HG02938 (cell line): ENCODE results near the gene TAGLN.
"Not testable (repeated sequence)": the region's sequence is repeated elsewhere in the genome, so short reads cannot be mapped to it uniquely, and the experiment has no call there.

Experiments
- ATAC-seq: cut with Tn5 transposase; IDR thresholded peaks from one replicate; pipeline ENCODE4 v1.9.1; 2021; ENCODE audit warnings: mild to moderate bottlenecking, moderate library complexity; ENCODE audit not compliant: unreplicated experiment

TAGLN gene

DNA sequence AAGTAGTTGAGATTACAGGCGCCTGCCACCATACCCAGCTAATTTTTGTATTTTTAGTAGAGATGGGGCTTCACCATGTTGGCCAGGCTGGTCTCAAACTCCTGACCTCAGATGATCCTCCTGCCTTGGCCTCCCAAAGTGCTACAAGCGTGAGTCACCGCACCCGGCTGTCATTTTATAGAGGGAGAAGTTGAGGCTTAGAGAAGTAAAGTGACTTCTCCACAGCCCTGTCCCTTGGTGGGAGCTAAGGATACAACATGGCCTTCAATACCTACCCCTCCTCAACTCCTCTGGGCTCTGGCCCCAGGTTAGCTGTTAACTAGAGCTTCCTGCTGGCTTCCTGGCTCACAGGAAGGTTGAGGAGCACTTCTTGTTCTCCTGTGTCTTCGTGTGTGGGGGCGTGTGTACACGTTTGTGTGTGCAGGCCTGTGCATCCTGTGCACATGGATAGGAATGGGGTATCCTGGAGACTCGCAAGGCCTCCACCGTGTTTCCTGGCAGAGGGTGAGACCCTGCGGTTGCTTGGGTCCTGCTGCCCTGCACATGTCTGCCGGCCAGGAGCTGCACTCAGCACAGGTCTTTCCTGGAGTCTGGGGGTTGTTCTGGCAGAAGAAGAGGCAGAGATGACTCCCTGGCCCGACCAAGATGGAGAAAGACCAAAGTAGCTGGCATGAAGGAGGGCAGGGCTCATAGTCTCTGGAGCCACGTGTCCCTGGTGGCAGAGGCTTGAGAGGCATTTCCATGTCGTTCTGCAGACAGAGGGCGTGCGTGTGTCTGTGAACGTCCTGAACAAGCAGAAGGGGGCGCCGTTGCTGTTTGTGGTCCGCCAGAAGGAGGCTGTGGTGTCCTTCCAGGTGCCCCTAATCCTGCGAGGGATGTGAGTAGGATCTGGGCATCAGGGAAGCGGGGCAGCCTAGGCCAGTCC, 18.2 kb upstream of the TAGLN start:
- ATAC-seq = no peak

DNA sequence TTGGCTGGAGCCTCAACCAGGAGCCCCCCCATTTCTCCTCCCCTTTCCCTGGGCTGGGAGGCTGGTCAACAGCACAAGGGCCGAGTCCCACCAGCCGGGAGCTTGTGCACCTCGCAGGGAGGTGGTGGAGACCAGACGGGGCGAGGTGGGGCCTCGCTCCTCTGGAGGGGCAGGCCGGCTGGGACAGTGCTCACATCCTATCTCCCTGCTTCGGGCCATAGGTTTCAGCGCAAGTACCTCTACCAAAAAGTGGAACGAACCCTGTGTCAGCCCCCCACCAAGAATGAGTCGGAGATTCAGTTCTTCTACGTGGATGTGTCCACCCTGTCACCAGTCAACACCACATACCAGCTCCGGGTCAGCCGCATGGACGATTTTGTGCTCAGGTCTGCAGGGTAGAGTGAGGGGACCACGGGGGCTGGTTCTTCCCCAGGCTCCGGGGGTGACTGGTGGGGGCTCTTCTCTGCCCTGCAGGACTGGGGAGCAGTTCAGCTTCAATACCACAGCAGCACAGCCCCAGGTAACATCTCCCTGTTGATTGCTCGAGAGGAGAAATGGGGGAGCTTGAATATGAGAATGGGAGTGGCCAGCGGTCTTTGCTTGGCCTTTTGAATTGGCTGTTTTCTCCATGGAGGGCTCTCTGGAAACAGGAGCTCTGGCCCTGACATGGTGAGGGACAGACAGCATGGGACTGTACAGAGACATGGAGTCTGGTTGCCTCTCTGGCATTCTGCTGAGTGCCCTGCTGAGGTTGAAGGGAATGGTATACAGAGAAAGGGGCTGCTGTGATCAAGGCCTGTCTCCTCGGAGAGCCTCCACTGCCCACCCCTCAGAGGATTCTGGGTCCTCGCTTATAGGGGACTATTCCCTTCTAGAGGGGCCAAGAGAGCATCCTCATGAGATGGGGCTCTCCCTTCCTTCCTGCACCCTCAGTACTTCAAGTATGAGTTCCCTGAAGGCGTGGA, 17.3 kb upstream of the TAGLN start:
- no peak for ATAC-seq

DNA sequence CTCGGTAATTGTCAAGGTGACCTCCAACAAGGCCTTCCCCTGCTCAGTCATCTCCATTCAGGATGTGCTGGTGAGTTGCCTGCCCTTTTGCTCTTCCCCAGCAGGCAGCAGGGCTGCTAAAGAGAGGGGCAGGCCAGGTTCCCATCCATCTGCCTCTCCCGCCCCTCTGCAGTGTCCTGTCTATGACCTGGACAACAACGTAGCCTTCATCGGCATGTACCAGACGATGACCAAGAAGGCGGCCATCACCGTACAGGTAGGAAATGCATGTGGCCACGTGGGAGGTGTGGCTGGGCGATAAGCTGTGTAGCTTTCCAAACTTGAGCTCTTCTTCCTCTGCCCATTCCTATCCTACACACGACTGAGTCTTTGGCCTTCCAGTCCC, 16.6 kb upstream of the TAGLN start:
- no peak for ATAC-seq

DNA sequence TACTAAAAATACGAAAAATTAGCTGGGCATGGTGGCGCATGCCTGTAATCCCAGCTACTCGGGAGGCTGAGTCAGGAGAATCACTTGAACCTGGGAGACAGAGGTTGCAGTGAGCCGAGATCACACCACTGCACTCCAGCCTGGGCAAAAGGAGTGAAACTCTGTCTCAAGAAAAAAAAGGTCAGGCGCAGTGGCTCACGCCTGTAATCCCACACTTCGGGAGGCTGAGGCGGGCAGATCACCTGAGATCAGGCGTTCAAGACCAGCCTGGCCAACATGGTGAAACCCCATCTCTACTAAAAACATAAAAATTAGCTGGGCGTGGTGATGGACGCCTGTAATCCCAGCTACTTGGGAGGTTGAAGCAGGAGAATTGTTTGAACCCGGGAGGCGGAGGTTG, 16.0 kb upstream of the TAGLN start:
- not testable (repeated sequence) for ATAC-seq

DNA sequence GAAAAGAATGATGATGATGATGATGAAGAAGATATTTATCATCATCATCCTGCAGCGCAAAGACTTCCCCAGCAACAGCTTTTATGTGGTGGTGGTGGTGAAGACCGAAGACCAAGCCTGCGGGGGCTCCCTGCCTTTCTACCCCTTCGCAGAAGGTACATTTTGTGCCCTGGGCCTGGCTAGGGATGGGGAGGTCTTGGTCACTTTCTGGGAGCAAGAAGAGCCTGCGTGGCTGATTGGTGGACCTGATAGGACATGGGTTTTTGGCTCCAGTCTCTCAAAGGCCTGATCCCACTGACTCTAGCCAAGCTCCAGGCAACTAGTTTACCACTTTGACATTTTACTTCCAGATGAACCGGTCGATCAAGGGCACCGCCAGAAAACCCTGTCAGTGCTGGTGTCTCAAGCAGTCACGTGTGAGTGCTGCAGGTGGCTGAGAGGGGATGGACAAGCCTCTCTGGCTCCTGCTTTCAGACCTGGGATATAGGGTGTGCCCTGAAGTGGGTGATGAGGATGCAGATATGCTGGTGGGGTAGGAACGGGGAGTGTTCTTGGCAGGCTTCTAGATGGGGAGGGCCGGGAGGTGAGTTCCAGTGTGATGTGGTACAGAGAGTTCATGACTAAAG, 15.3 kb upstream of the TAGLN start:
- ATAC-seq = no peak

DNA sequence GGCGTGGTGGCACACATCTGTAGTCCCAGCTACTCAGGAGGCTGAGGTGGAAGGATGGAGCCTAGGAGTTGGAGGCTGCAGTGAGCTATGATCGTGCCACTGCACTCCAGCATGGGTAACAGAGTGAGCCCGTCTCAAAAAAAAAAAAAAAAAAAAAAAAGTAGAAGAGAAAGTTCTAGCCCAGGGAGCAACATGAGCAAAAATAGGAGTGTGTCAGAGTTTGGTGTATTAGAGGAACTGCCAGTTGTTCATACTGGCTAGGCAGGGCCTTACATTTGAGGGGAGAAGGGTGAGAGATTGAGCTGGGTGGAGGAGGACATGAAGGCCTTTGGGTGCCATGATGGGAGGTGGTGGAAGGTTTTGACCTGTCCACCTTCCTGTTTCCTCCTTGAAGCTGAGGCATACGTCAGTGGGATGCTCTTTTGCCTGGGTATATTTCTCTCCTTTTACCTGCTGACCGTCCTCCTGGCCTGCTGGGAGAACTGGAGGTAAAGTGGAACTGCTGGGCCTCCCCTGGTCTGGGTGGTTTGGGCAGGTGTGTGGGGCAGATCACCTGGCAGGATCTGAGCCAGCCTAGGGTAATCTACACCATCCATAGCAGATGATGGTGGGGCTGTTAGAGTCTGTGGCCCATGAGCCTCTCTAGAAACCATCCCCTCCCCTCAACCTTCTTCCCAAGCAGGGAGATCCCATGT, 13.3 kb upstream of the TAGLN start:
- ATAC-seq = no peak

DNA sequence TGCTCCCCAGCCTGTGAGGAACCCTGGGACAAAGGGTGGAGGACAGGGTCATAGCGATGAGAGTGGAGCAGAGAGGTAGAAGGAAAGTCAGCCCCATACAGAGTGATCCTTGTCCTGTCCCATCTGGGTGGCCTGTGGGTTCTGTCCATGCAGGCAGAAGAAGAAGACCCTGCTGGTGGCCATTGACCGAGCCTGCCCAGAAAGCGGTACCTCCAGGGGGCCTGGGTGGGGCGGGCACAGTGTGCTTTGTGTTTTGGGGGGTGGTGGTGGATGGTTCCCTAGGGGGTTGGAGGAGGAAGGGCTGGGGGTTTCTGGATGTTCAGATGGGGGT, 12.8 kb upstream of the TAGLN start:
- no peak for ATAC-seq

DNA sequence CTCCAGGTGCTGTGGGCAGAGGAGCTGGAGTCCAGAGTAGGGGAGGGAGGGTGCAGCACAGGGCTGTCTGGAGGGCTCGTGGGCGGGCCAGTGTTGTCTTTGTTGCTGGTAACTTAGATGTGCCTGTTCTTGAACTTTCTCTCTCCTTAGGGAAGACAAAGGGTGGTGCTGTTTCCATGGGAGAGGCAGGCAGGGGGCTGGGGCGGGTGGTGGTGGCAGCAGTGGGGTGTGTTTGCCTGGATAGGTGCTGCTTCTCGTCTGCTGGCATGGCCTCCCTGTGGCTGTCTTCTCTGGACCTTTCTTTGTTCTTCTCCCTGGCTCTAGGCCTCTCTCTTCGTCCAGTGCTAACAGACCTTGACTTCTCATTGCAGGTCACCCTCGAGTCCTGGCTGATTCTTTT, 12.2 kb upstream of the TAGLN start:
- ATAC-seq = no peak

DNA sequence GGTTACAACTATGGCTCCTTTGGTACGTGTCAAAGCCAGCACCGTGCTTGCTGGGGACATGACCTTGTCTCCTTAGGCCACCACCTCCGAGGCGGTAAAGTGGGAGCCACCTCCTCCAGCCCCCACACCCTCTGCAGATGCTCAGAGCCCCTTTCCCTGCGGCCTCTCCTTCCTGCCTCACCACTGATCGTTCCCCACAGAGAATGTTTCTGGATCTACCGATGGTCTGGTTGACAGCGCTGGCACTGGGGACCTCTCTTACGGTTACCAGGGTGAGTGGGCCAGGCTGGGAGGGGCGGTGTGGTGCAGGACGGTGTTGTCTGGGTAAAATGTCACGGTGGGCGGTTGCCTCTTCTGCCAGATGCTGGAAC, 11.8 kb upstream of the TAGLN start:
- no peak for ATAC-seq

DNA sequence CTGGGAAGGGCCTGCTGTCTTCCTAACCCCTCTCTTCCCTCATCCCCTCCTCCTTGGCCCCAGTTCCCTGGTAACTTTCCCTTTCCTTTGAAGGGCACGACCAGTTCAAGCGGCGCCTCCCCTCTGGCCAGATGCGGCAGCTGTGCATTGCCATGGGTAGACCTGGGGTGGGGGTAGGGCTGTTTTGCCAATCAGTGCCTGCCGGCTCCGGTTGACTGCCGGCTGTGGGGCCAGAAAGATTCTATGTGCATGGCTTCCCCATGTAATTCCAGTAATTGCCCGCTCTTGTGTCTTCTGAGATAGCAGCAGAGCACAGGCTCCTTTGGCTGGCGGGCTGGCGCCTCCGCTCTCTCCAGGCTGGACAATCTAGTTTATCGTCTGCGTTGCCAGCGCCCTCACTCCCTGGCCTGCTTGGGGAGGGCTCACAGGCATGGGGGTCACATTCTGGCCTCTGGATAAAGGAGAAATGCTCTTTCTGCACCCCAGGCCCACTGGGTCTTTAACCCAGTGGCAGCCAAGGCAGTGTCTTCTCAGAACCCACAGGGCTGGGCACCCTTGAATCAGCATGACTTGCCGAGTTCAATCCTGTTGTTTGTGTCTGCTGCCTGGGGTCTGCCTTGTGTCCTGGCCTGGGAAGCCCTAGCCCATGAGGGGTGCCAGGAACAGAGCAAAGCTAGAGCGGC, 11.2 kb upstream of the TAGLN start:
- no peak for ATAC-seq

DNA sequence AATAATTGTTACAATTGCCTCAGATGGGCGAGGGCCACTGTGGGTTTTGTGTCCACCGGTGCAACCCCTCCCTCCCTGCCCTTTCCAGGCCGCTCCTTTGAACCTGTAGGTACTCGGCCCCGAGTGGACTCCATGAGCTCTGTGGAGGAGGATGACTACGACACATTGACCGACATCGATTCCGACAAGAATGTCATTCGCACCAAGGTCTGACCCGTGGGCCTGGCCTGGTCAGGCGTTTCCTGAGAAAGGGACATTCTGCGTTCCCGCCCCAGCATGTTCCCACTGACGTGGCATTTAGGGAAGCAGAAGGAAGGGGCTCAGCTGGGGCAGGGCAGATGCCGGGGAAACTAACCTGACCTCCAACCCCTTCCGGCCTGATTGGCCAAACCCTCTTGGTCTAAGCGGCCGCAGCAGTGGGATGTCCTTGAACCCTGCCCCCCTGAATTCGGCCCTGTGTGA, 10.5 kb upstream of the TAGLN start:
- ATAC-seq = no peak

DNA sequence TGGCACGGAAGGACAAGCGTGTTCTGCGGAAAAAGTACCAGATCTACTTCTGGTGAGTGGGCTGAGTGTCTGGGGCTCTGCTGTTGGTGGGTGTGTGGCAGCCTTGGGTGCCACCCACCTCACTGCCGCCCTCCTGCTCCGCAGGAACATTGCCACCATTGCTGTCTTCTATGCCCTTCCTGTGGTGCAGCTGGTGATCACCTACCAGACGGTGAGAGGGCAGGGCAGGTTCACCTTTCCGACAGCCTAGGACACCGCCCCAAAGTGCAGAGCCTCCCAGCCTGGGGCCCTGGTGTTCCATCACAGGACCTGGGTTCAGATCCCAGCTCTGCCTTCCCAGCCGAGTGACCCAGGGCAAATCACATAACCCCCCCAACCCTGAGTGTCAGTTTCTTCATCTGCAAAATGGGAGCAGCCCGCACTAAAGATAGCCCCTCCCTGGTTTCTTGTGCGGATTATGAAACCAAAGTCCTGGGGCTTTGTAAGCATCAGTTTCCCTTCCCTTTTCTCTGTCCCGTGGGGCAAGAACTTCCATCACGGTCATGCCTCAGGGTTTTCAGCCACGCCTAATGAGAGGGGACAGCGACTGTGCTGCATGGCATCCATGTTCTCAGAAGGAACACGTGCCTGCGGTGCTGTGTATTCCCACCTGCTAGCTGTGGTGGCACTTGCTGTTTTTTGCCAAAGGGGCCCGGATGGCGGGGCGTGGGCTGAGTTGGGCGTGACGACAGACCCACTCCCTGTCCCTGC, 9.8 kb upstream of the TAGLN start:
- peak; percentile 64 for ATAC-seq

DNA sequence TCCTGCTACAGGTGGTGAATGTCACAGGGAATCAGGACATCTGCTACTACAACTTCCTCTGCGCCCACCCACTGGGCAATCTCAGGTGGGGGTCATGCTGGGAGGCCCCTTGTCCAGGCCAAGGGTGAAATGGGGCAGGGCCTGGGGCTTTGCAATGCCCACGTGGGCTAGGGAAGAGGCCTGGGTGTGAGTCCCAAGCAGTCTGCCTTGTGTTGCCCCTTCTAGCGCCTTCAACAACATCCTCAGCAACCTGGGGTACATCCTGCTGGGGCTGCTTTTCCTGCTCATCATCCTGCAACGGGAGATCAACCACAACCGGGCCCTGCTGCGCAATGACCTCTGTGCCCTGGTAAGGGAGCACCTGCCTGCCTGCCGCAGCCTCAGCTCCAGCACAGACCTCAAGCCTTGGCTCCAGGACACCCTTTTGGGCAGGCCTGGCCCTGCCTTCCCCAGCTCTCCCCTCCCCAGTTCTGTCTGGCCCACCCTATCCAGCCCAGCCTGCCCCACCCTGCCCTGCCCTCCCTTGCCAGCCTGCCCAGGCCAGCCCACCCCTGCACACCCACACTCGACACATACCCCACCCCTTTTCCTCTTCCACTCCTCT, 9.1 kb upstream of the TAGLN start:
- no peak for ATAC-seq

DNA sequence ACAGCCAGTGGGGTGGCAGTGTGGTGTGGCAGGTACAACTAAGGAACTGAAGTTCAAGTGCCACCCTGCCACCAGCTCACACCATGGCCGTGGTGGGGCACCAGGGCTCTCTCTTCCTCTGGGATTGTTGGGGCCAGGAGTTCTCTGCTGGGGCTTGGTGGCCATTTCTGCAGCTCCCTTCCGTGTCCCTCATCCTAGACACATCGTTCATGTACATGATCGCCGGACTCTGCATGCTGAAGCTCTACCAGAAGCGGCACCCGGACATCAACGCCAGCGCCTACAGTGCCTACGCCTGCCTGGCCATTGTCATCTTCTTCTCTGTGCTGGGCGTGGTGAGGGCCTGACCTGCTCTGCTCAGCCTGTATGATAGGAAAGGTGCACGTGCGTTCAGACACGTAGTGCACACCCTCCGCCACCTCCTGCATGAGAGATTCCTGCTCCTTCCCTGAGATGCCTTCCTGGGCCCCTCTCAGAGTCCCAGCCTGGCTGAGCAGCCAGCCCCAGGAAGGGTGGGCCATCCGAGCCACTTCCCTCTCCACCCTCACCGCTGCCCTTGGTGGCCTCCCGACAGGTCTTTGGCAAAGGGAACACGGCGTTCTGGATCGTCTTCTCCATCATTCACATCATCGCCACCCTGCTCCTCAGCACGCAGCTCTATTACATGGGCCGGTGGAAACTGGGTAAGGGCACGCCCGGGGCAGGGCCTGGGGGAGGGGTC, 7.3 kb upstream of the TAGLN start:
- no peak for ATAC-seq

DNA sequence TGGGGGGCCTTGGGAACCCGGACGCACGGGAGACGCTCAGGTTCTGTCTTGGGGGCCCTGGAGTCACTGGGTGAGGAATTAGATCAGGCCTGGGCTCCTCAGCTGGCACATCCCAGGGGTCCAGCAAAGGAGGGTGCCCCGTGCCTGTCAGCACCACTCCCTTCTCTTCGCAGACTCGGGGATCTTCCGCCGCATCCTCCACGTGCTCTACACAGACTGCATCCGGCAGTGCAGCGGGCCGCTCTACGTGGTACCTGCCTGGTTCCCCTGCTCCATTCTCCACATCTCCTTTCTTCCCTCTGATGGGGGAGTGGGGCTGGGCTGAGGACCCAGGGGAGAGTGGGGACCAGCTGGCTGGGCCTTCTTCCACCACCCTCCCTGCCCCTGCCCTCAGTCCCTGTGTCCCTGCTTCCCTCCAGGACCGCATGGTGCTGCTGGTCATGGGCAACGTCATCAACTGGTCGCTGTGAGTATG, 6.7 kb upstream of the TAGLN start:
- no peak for ATAC-seq

DNA sequence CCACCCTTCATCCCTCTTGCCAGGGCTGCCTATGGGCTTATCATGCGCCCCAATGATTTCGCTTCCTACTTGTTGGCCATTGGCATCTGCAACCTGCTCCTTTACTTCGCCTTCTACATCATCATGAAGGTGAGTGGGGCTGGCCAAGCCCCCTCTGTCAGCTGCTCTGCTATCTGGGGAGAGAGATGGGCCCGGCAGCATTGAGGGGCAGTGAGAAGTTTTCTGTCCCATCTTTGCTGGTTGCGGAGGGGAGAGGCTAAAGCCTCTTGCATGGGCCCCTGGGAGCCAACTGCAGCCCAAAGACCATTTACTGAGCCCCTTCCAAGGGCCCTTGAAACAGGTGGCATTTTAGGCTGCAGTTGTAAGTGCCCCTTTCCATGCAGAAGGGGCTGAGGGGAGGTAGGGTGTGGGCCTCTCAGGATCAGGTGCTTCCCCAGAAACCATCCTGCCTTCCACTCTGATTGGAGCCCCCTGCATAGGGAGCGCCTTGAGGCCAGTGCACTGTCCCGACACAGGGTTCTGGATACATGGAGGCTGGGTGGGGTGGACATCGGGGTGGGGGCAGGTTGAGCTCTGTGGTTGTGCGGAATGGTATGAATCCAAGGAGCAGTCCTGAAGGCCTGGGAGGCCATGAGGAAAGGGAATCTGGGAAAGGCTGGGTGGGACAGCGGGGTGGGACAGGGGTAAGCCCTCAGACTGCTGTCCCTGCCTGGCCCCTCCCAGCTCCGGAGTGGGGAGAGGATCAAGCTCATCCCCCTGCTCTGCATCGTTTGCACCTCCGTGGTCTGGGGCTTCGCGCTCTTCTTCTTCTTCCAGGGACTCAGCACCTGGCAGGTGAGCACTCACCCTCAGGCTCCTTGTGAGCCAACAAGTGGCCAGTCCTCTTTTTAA, 5.8 kb upstream of the TAGLN start:
- ATAC-seq = no peak

DNA sequence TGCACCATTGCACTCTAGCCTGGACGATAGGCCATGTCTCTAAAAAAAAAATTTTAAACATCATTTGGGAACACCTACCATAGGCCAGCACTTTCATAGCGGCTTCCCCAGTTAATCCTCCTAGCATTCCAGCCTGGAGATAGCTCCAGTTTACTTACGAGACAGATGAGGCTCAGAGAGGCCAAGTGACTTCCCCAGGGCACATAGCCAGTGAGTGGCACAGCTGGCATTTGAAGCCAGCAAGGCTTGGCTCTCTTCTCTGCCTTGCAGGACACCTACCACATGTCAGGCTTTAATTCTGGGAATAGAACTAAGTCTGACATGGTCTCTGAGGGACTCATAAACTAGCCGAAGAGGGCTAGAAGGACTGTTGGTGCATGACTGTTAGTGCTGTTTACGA, 4.9 kb upstream of the TAGLN start:
- no peak for ATAC-seq
